Caco-2 (cell line): ENCODE results near the gene PGGHG. TPM values are rescaled to one million over a fixed set of nuclear protein-coding genes. Genes with fewer than 3 reads are reported as not detected.
A peak's percentile ranks its signal among the peaks of the same experiment; 100 is the strongest.

Source experiments
- BruUV-seq: library from RNA; stranded (reverse); fragments of 400-500 nt; replicated peaks from 2 replicates; lab custom pipeline; 2021; lab: Mats Ljungman, UMichigan
- CTCF ChIA-PET: fragments of 300-600 bp; sonication (Branson Sonifier 250); formaldehyde crosslinking; loops from one replicate; lab custom pipeline; 2022; ENCODE audit warnings: antibody characterized with exemption; lab: Charles Lee
- POLR2A ChIA-PET: fragments of 300-600 bp; sonication (Branson Sonifier 250); formaldehyde crosslinking; loops from one replicate; lab custom pipeline; 2022; ENCODE audit warnings: antibody characterized with exemption; lab: Charles Lee
- DNase-seq, 2 experiments: peaks; one replicate each; pipeline versions ENCODE4 v3.0.0 to v3.0.0-alpha.2; 2020 to 2022
- H3K27me3 ChIP-seq: replicated peaks from 2 replicates; pipeline ENCODE4 v1.6.0; 2011; ENCODE audit warnings: low read length; ENCODE audit not compliant: control insufficient read depth, insufficient read depth
- H3K36me3 ChIP-seq: 2 replicates; pipeline ENCODE4 v1.5.1; 2011; ENCODE audit warnings: low read length; ENCODE audit not compliant: control insufficient read depth, insufficient read depth
- H3K4me1 ChIP-seq: fragments of 250-450 bp; sonication (Bioruptor Pico); 2 replicates; pipeline ENCODE4 v1.5.1; 2020; ENCODE audit warnings: mild to moderate bottlenecking
- H3K4me3 ChIP-seq: 2 replicates; pipeline ENCODE4 v1.5.1; 2011; ENCODE audit warnings: low read depth, mild to moderate bottlenecking, control low read depth, low read length
- H3K9me3 ChIP-seq: fragments of 250-450 bp; sonication (Bioruptor Pico); 2 replicates; pipeline ENCODE4 v1.5.1; 2020; ENCODE audit warnings: mild to moderate bottlenecking, moderate library complexity
- H3K27ac Mint-ChIP-seq: one replicate; pipeline ENCODE4 v1.8.0; 2022; ENCODE audit warnings: mixed read lengths; ENCODE audit not compliant: unreplicated experiment
- H3K27me3 Mint-ChIP-seq: one replicate; pipeline ENCODE4 v1.8.0; 2022; ENCODE audit warnings: mixed read lengths; ENCODE audit not compliant: insufficient read depth, unreplicated experiment
- H3K36me3 Mint-ChIP-seq: one replicate; pipeline ENCODE4 v1.8.0; 2022; ENCODE audit warnings: mild to moderate bottlenecking, mixed read lengths; ENCODE audit not compliant: insufficient read depth, unreplicated experiment
- H3K4me1 Mint-ChIP-seq: one replicate; pipeline ENCODE4 v1.8.0; 2022; ENCODE audit warnings: low read depth, mixed read lengths; ENCODE audit not compliant: unreplicated experiment
- H3K4me3 Mint-ChIP-seq: one replicate; pipeline ENCODE4 v1.8.0; 2022; ENCODE audit warnings: mild to moderate bottlenecking, moderate library complexity, mixed read lengths; ENCODE audit not compliant: unreplicated experiment
- H3K9me3 Mint-ChIP-seq: one replicate; pipeline ENCODE4 v1.8.0; 2022; ENCODE audit warnings: mixed read lengths; ENCODE audit not compliant: unreplicated experiment
- CTCF ChIP-seq, 2 experiments: fragments of 200-600 bp in 1 of 2; IDR thresholded peaks; 1 replicate in 1 of 2; 2 replicates in 1 of 2; pipeline versions ENCODE4 v1.5.1 to v1.8.0; 2011 to 2022; ENCODE audit warnings: antibody characterized with exemption in 1 of 2, control low read depth in 1 of 2, inconsistent platforms in 1 of 2, low read depth in 1 of 2, low read length in 1 of 2, mild to moderate bottlenecking in 1 of 2, moderate library complexity in 1 of 2; ENCODE audit not compliant: insufficient read depth in 1 of 2, severe bottlenecking in 1 of 2, unreplicated experiment in 1 of 2
- intact Hi-C: fragments of 100-400 bp; cut with micrococcal nuclease; formaldehyde crosslinking; loops from one replicate; pipeline ENCODE4 v1.10.0; 2022; ENCODE audit not compliant: unreplicated experiment
- total RNA-seq: library from RNA; stranded (reverse); gene quantifications from 2 replicates; pipeline ENCODE4 v1.2.3, GENCODE V29; 2022

PGGHG gene
- total RNA-seq, 1 experiment from 2014 or later, result 59.6 TPM

- peaks cover 5% of the 10 kb centered on the region for H3K27me3 ChIP-seq
- CTCF ChIA-PET, result interaction anchor here (0.6 to 1.6 kb wide), 3 partner anchors 9 to 32 kb away, joined by 3 to 4 read pairs (median 3); no protein-coding TSS in a partner anchor
- H3K9me3 Mint-ChIP-seq, result no peaks in the 10 kb centered on the region
- peaks cover 17% of the 10 kb centered on the region for H3K4me1 ChIP-seq
- H3K27ac Mint-ChIP-seq, result no peak overlapping the region
- H3K36me3 Mint-ChIP-seq, result peaks cover 5% of the 10 kb centered on the region
- TF ChIP-seq CTCF (IDR thresholded peaks at IDR 0.05; ENCODE audit: insufficient read depth in 1 of 2, low read depth in 1 of 2, low read length in 1 of 2, severe bottlenecking in 1 of 2, unreplicated experiment in 1 of 2), result no peak
- H3K9me3 ChIP-seq, result no peaks in the 10 kb centered on the region
- intact Hi-C loops, result no loop called here
- peaks cover 26% of the 10 kb centered on the region for H3K27me3 Mint-ChIP-seq
- H3K4me1 Mint-ChIP-seq, result peaks cover 4% of the 10 kb centered on the region
- H3K4me3 Mint-ChIP-seq, result peak overlapping the region; percentile 7
- DNase-seq, result peak in 1 of 2 experiments; percentile 30
- POLR2A ChIA-PET, result interaction anchor here (1.3 kb wide), 1 partner anchor 75 kb away, joined by 8 read pairs; the partner anchor contains the start of gene BET1L
- H3K36me3 ChIP-seq, result no peaks in the 10 kb centered on the region
- no TSS peak for BruUV-seq
- H3K4me3 ChIP-seq, result no peak overlapping the region
Observed at GRCh38 chr11:282171-282570, 6.8 kb upstream of the PGGHG start.

DNA sequence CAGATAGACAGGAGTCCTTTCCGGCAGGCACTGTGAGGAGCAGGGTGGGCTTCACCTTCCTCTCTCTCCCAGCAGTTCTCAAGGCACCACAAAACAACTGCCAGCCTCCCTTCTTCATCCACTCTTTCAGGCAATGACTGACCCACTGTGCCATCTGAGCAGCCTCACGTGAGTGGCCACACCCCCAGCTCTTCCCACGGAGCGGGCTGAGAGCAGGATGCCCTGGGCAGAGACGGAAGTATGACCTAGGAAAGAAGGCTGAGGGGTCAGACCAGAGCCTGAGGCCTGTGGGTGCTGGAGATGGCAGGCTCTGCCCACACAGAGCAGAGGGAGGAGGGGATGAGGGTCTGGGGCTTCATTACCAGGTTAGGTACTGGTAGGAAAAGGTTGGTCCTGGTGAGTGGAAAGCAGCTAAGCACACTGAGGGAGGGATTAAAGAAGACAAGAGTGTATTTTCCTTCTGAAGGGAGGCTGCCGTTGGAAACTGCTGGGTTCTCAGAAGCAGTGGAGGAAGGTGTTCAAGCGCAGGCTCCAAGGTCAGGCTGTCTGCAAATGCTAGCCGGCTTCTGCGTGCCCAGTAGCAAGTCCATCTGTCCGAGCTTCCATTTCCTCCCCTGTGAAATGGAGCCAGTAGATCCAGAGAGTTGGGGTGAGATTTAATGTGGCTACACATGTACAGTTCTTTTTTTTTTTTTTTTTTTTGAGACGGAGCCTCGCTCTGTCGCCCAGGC lies 6.1 kb upstream of the PGGHG start:
- peaks cover 26% of the 10 kb centered on the region for H3K27me3 Mint-ChIP-seq

More for the DNA sequence above, 6.1 kb upstream of the PGGHG start:
- TF ChIP-seq CTCF (IDR thresholded peaks at IDR 0.05; ENCODE audit: insufficient read depth in 1 of 2, low read depth in 1 of 2, low read length in 1 of 2, severe bottlenecking in 1 of 2, unreplicated experiment in 1 of 2), result no peak
- Histone ChIP-seq H3K4me1 (peaks cover 17% of the 10 kb centered on the region), H3K4me3 (no peak overlapping the region), H3K36me3 (no peaks in the 10 kb centered on the region), H3K9me3 (no peaks in the 10 kb centered on the region), H3K27me3 (peaks cover 5% of the 10 kb centered on the region)
- no TSS peak for BruUV-seq
- Mint-ChIP-seq H3K36me3 (peaks cover 8% of the 10 kb centered on the region), H3K9me3 (no peaks in the 10 kb centered on the region), H3K4me1 (peaks cover 7% of the 10 kb centered on the region), H3K4me3 (no peak overlapping the region), H3K27ac (no peak overlapping the region)
- DNase-seq, result no peak
- CTCF ChIA-PET, result interaction anchor here (1.2 to 1.3 kb wide), 2 partner anchors 22 to 32 kb away, joined by 3 read pairs; no protein-coding TSS in a partner anchor
- intact Hi-C loops, result no loop called here
- POLR2A ChIA-PET, result interaction anchor here (1.3 kb wide), 1 partner anchor 76 kb away, joined by 8 read pairs; the partner anchor contains the start of gene BET1L
